Measurements from ENCODE around the gene MRRF.

MRRF gene

GRCh38 chr9:122226758-122227574, 37.7 kb upstream of the MRRF start:
- no peak for DNase-seq (ENCODE audit: low read depth, low spot score)
- no peak overlapping the region for H3K4me3 ChIP-seq (ENCODE audit: low read length)

- H3K4me3 ChIP-seq (ENCODE audit: low read length), result no peak overlapping the region
- no peak for DNase-seq (ENCODE audit: low read depth, low spot score)
Measured at GRCh38 chr9:122227575-122227900, 37.1 kb upstream of the MRRF start.

DNA sequence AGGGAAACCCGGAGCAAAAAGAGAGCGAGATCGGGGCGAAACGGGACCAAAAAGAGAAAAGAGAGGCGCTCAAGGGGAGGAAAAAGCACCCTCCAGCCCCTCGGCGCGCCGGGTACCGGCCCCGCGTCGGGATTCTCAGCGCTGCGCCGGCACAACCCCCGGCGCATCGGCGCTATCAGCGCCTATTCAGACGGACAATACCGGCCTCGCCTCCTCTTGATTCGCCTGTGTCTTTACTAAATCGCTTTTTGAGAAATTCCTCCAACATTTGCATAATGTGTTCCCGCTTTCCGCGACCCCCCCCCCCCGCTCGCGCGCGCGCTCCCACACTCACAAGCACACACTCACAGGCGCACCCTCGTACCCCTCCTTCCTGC, 36.5 kb upstream of the MRRF start:
- DNase-seq (ENCODE audit: low read depth, low spot score), result no peak
- no peak overlapping the region for H3K4me3 ChIP-seq (ENCODE audit: low read length)

GRCh38 chr9:122228568-122229484, 35.9 kb upstream of the MRRF start, which contains the start of gene LHX6:
Gene LHX6 (minus strand): TSS chr9:122228957. CDS start chr9:122228740, 217 bp downstream.
- DNase-seq (ENCODE audit: low read depth, low spot score), result no peak
- H3K4me3 ChIP-seq (ENCODE audit: low read length), result no peak within 1 kb of the TSS

GRCh38 chr9:122229485-122229837, 35.2 kb upstream of the MRRF start:
- no peak overlapping the region for H3K4me3 ChIP-seq (ENCODE audit: low read length)
- no peak for DNase-seq (ENCODE audit: low read depth, low spot score)

GRCh38 chr9:122232796-122233306, 31.8 kb upstream of the MRRF start:
- no peak for DNase-seq (ENCODE audit: low read depth, low spot score)
- H3K4me3 ChIP-seq (ENCODE audit: low read length), result no peak overlapping the region

DNA sequence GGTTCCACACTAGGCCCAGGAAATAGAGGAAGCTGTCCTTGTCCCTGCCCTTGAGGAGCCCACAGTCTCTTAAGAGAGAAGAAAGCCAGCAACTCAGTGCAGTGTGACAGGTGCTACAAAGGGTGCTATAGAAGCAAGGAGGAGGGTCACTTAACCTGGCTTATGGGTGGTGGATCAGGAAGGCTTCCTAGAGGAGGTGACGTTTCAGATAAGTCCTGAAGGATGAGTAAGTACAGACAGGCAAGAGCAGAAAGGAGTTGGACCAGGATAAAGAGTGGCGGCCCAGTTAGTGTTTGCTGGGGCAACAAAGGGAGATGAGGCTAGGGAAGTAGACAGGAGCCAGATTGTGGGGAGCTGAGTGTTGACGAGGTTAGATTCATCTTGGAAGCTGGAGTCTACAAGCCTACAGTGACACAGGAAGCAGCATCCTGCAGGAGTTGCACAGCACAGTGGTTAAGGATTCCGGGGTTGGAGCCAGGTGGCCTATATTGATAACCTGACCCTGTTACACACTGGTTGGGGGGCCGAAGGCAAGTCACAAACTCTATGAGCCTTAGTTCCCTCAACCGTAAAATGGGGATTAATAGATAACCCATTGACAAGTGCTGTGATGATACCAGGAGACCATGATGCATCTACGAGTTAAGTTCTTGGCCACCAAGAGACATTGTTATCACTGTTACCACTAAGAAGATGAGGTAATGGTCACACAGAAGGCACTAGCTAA, 30.5 kb upstream of the MRRF start:
- H3K4me3 ChIP-seq (ENCODE audit: low read length), result no peak overlapping the region
- no peak for DNase-seq (ENCODE audit: low read depth, low spot score)

- no peak for DNase-seq (ENCODE audit: low read depth, low spot score)
- H3K4me3 ChIP-seq (ENCODE audit: low read length), result no peak overlapping the region
Measured at GRCh38 chr9:122236681-122237080, 28.0 kb upstream of the MRRF start.

GRCh38 chr9:122239722-122240121, 25.0 kb upstream of the MRRF start:
- H3K4me3 ChIP-seq (ENCODE audit: low read length), result no peak overlapping the region
- DNase-seq (ENCODE audit: low read depth, low spot score), result no peak

GRCh38 chr9:122244349-122244748, 20.3 kb upstream of the MRRF start:
- DNase-seq (ENCODE audit: low read depth, low spot score), result no peak
- H3K4me3 ChIP-seq (ENCODE audit: low read length), result no peak overlapping the region

DNA sequence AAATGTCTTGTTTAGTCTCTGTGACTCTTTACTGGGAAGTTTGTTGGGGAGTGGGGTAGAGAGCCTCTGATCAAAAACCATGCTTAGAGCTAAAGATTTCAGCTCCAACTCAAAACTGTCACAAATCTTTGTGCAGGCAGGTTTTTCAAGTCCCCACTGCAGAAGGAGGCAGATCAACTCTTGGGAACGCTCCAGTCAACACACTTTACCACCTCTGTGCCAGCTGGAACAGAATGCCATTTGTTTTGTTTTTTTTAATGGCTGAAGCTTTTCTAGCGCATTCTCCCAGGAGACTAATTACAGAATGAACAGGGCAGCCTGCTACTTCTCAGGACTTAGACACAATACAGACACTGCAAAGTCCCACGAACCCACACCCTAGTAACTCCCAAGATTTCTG, 18.0 kb upstream of the MRRF start:
- H3K4me3 ChIP-seq (ENCODE audit: low read length), result no peak overlapping the region
- DNase-seq (ENCODE audit: low read depth, low spot score), result no peak

GRCh38 chr9:122248448-122248865, 16.2 kb upstream of the MRRF start:
- no peak for DNase-seq (ENCODE audit: low read depth, low spot score)
- no peak overlapping the region for H3K4me3 ChIP-seq (ENCODE audit: low read length)

GRCh38 chr9:122251351-122251750, 13.3 kb upstream of the MRRF start:
- DNase-seq (ENCODE audit: low read depth, low spot score), result no peak

DNA sequence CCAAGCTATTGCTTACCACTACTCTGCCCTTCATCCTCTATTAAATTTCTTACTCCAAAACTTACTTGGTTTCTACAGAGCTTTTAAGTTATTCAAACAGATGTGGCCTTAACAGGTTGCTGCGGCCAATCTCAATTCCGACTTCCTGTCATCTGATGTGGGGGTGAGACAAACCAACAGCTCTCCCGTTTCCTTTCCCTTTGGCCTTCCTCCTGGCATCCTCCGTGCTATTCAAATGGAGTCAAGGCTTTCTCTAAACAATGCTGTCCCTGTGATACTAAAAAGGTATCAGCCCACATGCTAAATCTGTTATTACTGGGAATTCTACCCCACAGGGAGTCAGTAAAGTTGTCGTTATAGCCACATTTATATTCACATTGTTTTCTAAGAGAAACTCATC, 11.9 kb upstream of the MRRF start:
- no peak overlapping the region for H3K4me3 ChIP-seq (ENCODE audit: low read length)
- DNase-seq (ENCODE audit: low read depth, low spot score), result no peak

More at GRCh38 chr9:122251351-122251750, 13.3 kb upstream of the MRRF start:
- H3K4me3 ChIP-seq (ENCODE audit: low read length), result no peak overlapping the region

DNA sequence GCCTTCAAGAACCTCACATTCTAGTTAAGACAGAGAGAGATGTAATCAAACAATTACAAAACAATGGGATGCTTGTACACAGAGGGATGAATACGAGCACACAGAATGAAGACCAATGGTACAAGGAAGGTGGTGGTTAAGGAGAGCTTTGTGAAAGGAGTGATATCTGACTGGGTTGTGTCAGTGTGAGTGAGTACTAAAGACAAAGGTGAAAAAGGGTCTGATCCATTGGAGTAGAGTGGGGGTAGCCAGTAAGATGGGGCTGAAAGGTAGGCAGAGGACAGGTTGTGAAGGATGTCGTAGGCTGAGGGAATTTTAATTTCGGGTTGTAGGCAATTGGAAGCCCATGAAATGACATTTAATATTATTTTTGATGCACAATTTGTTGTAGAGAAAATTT, 9.9 kb upstream of the MRRF start:
- DNase-seq (ENCODE audit: low read depth, low spot score), result no peak
- H3K4me3 ChIP-seq (ENCODE audit: low read length), result no peak overlapping the region

DNA sequence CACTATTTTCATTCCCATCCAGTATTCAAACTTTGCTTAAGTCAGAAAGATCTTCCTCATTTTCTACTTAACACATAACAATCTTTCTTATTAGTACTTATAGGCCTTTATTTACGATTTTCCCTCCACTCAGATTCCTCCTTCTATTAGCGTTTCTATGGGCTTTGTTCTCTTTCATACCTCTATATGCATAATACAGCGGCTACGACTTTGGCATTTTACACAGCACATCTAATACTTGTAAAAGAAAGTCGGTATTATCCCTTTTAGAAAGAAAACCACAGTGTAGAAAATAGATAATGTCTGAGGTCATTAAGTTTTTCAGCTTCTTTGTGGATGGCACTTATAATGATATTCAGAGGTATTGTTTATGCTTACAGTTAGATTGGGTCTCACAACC, 8.5 kb upstream of the MRRF start:
- DNase-seq (ENCODE audit: low read depth, low spot score), result no peak
- no peak overlapping the region for H3K4me3 ChIP-seq (ENCODE audit: low read length)

DNA sequence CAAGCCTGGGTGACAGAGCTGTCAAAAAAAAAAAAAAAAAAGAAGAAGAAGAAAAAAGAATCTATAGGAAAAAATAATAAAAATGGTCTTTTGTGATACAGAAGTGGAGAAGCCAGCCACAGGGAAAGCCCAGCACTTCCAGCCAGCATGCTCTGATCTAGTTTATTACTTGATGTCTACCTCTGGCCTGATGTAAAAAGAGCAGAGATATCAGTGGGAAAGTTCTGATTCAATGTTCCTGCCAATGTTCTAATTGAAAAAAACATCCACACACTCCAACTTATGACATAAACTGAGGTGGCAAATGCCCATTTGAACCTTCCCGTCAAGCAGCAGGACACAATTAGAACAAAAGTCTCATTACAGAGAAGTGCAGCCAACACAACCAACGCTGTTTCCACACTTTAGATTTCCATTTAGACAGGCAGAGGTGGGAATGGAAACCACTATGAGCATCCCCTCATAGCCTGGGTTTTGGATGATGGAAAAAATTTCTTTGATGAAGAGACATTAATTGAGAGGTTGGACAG, 5.7 kb upstream of the MRRF start:
- H3K4me3 ChIP-seq (ENCODE audit: low read length), result no peak overlapping the region
- DNase-seq (ENCODE audit: low read depth, low spot score), result no peak

DNA sequence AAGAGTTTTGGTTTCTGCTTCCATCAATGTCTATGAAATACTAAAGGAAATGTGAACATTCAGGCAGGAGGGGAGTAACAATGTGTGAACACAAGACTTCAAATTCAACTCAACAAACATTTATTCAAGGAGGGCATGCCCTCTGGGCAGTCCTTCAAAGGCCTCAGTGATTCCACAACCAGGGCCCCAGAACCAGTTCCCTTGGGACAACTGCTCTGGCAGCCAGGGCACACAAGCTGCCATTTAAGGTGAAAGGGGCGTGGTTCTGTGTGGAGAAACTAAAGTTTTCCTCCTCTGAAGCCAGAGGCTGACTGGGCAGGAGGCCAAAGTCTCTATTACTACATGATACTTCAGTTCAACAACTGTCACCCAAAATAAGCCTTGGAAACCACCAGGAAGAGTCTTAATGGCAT, 3.2 kb upstream of the MRRF start:
- H3K4me3 ChIP-seq (ENCODE audit: low read length), result no peak overlapping the region
- DNase-seq (ENCODE audit: low read depth, low spot score), result no peak

- DNase-seq (ENCODE audit: low read depth, low spot score), result no peak
- no peak overlapping the region for H3K4me3 ChIP-seq (ENCODE audit: low read length)
Measured at GRCh38 chr9:122262073-122262472, 2.6 kb upstream of the MRRF start.

Data from Jurkat, Clone E6-1 (cell line).